Measurements from ENCODE around the gene EIF2B2.

Gene EIF2B2

GRCh38 chr14:74979442-74980397 lies 23.0 kb upstream of the EIF2B2 start:
- H3K4me2 ChIP-seq, result no peak overlapping the region
- peaks cover 30% of the 10 kb centered on the region for H3K4me1 ChIP-seq
- no peaks in the 10 kb centered on the region for H3K27me3 ChIP-seq
- H3K9me3 ChIP-seq, result no peaks in the 10 kb centered on the region
- no peak overlapping the region for H3K27ac ChIP-seq
- no peak overlapping the region for H3K9ac ChIP-seq
- no peaks in the 10 kb centered on the region for H4K20me1 ChIP-seq
- no peak for TF ChIP-seq Cebpa-rat (IDR thresholded peaks at IDR 0.05)
- H3K4me3 ChIP-seq, result no peak overlapping the region
- H3K36me3 ChIP-seq, result no peaks in the 10 kb centered on the region

GRCh38 chr14:74980398-74980730 lies 22.4 kb upstream of the EIF2B2 start:
- no peak overlapping the region for H3K9ac ChIP-seq
- H3K4me2 ChIP-seq, result 0 out of 2 replicates have a peak overlapping the region, but pooled peaks have one; percentile 50
- no peaks in the 10 kb centered on the region for H3K9me3 ChIP-seq
- 0 out of 2 replicates have a peak overlapping the region, but pooled peaks have one; percentile 63 for H3K27ac ChIP-seq
- no peaks in the 10 kb centered on the region for H3K36me3 ChIP-seq
- H3K4me1 ChIP-seq, result peaks cover 36% of the 10 kb centered on the region
- H3K4me3 ChIP-seq, result no peak overlapping the region
- no peak for TF ChIP-seq Cebpa-rat (IDR thresholded peaks at IDR 0.05)
- H4K20me1 ChIP-seq, result no peaks in the 10 kb centered on the region
- no peaks in the 10 kb centered on the region for H3K27me3 ChIP-seq

GRCh38 chr14:74980731-74981461 lies 21.8 kb upstream of the EIF2B2 start:
- no peak overlapping the region for H3K4me3 ChIP-seq
- TF ChIP-seq Cebpa-rat (IDR thresholded peaks at IDR 0.05), result no peak
- peak overlapping the region; percentile 63 for H3K27ac ChIP-seq
- peak overlapping the region; percentile 50 for H3K4me2 ChIP-seq
- no peaks in the 10 kb centered on the region for H4K20me1 ChIP-seq
- H3K4me1 ChIP-seq, result peaks cover 39% of the 10 kb centered on the region
- H3K36me3 ChIP-seq, result no peaks in the 10 kb centered on the region
- no peak overlapping the region for H3K9ac ChIP-seq
- H3K9me3 ChIP-seq, result no peaks in the 10 kb centered on the region
- no peaks in the 10 kb centered on the region for H3K27me3 ChIP-seq

GRCh38 chr14:74981462-74981782 lies 21.3 kb upstream of the EIF2B2 start:
- no peaks in the 10 kb centered on the region for H3K9me3 ChIP-seq
- H4K20me1 ChIP-seq, result no peaks in the 10 kb centered on the region
- H3K4me1 ChIP-seq, result peaks cover 39% of the 10 kb centered on the region
- H3K4me2 ChIP-seq, result peak overlapping the region; percentile 50
- no peaks in the 10 kb centered on the region for H3K27me3 ChIP-seq
- peak overlapping the region; percentile 63 for H3K27ac ChIP-seq
- TF ChIP-seq Cebpa-rat (IDR thresholded peaks at IDR 0.05), result no peak
- no peak overlapping the region for H3K4me3 ChIP-seq
- no peaks in the 10 kb centered on the region for H3K36me3 ChIP-seq
- no peak overlapping the region for H3K9ac ChIP-seq

- no peak for TF ChIP-seq Cebpa-rat (IDR thresholded peaks at IDR 0.05)
- Histone ChIP-seq H3K4me1 (peaks cover 39% of the 10 kb centered on the region), H3K9ac (no peak overlapping the region), H3K9me3 (no peaks in the 10 kb centered on the region), H3K4me3 (no peak overlapping the region), H3K27ac (no peak overlapping the region), H3K27me3 (no peaks in the 10 kb centered on the region), H3K36me3 (no peaks in the 10 kb centered on the region), H3K4me2 (no peak overlapping the region), H4K20me1 (no peaks in the 10 kb centered on the region)
Measured at GRCh38 chr14:74981833-74982232, 20.9 kb upstream of the EIF2B2 start.

- Histone ChIP-seq H3K27ac (no peak overlapping the region), H3K4me3 (no peak overlapping the region), H3K27me3 (no peaks in the 10 kb centered on the region), H3K4me1 (peaks cover 35% of the 10 kb centered on the region), H3K4me2 (no peak overlapping the region), H3K9ac (no peak overlapping the region), H3K36me3 (no peaks in the 10 kb centered on the region), H3K9me3 (no peaks in the 10 kb centered on the region), H4K20me1 (no peaks in the 10 kb centered on the region)
- TF ChIP-seq Cebpa-rat (IDR thresholded peaks at IDR 0.05), result no peak
Measured at GRCh38 chr14:74982661-74983060, 20.1 kb upstream of the EIF2B2 start.

GRCh38 chr14:74983343-74983742 lies 19.4 kb upstream of the EIF2B2 start:
- Histone ChIP-seq H4K20me1 (no peaks in the 10 kb centered on the region), H3K4me1 (peaks cover 30% of the 10 kb centered on the region), H3K9me3 (no peaks in the 10 kb centered on the region), H3K36me3 (no peaks in the 10 kb centered on the region), H3K9ac (no peak overlapping the region), H3K27ac (no peak overlapping the region), H3K4me2 (no peak overlapping the region), H3K4me3 (no peak overlapping the region), H3K27me3 (no peaks in the 10 kb centered on the region)
- no peak for TF ChIP-seq Cebpa-rat (IDR thresholded peaks at IDR 0.05)

GRCh38 chr14:74984236-74985027 lies 18.3 kb upstream of the EIF2B2 start:
- Histone ChIP-seq H3K9ac (no peak overlapping the region), H3K36me3 (no peaks in the 10 kb centered on the region), H3K27ac (peak overlapping the region; percentile 23; the same call in 1 of the 2 replicates), H3K9me3 (no peaks in the 10 kb centered on the region), H3K4me3 (no peak overlapping the region), H3K4me2 (peak overlapping the region; percentile 70), H3K4me1 (peaks cover 30% of the 10 kb centered on the region), H3K27me3 (no peaks in the 10 kb centered on the region), H4K20me1 (no peaks in the 10 kb centered on the region)
- TF ChIP-seq Cebpa-rat (IDR thresholded peaks at IDR 0.05), result no peak

GRCh38 chr14:74985028-74985310 lies 17.8 kb upstream of the EIF2B2 start:
- Histone ChIP-seq H3K9ac (no peak overlapping the region), H3K27me3 (no peaks in the 10 kb centered on the region), H3K4me1 (peaks cover 30% of the 10 kb centered on the region), H3K4me2 (peak overlapping the region; percentile 70), H4K20me1 (no peaks in the 10 kb centered on the region), H3K27ac (peak overlapping the region; percentile 23; the same call in 1 of the 2 replicates), H3K36me3 (no peaks in the 10 kb centered on the region), H3K4me3 (no peak overlapping the region), H3K9me3 (no peaks in the 10 kb centered on the region)
- no peak for TF ChIP-seq Cebpa-rat (IDR thresholded peaks at IDR 0.05)

All from BLaER1 (cell line).